Neural cell (in vitro differentiated cells): ENCODE results near the gene RAB3C. TPM values are rescaled to one million over a fixed set of nuclear protein-coding genes. Genes with fewer than 3 reads are reported as not detected.

Source experiments
- H2AFZ ChIP-seq: fragments of 200-600, 300-800 bp; sonication (generic), shearing (Covaris generic); 2 replicates; pipeline ENCODE4 v1.6.0; 2014; ENCODE audit warnings: low read depth, mild to moderate bottlenecking, antibody characterized with exemption, low read length, moderate library complexity
- H3F3A ChIP-seq: fragments of 200-600 bp; shearing (Covaris generic); 2 replicates; pipeline ENCODE4 v1.6.1; 2016; ENCODE audit warnings: mild to moderate bottlenecking, moderate library complexity, mixed read lengths, antibody characterized with exemption, low read length; ENCODE audit not compliant: insufficient read depth, poor library complexity, severe bottlenecking
- H3K27ac ChIP-seq: fragments of 200-600, 300-800 bp; sonication (generic), shearing (Covaris generic); 2 replicates; pipeline ENCODE4 v1.5.1; 2014; ENCODE audit warnings: mild to moderate bottlenecking, low read length, moderate library complexity
- H3K27me3 ChIP-seq: fragments of 300-800, 200-600 bp; sonication (generic), shearing (Covaris generic); 2 replicates; pipeline ENCODE4 v1.6.0; 2014; ENCODE audit warnings: mild to moderate bottlenecking, low read depth, low read length, moderate library complexity; ENCODE audit not compliant: insufficient read depth
- H3K36me3 ChIP-seq: fragments of 300-800, 200-600 bp; sonication (generic), shearing (Covaris generic); 2 replicates; pipeline ENCODE4 v1.5.1; 2014; ENCODE audit warnings: mild to moderate bottlenecking, antibody characterized with exemption, low read length, moderate library complexity; ENCODE audit not compliant: insufficient read depth
- H3K4me2 ChIP-seq: fragments of 300-800, 200-600 bp; sonication (generic), shearing (Covaris generic); 2 replicates; pipeline ENCODE4 v1.6.0; 2014; ENCODE audit warnings: mild to moderate bottlenecking, low read length
- H3K4me3 ChIP-seq: fragments of 300-800, 200-600 bp; sonication (generic), shearing (Covaris generic); 2 replicates; pipeline ENCODE4 v1.5.1; 2014; ENCODE audit warnings: mild to moderate bottlenecking, low read length, moderate library complexity
- H3K79me2 ChIP-seq: fragments of 200-600 bp; shearing (Covaris generic); replicated peaks from 2 replicates; pipeline ENCODE4 v1.6.0; 2014; ENCODE audit warnings: mild to moderate bottlenecking, low read length, moderate library complexity; ENCODE audit not compliant: insufficient read depth
- H3K9ac ChIP-seq: fragments of 300-800, 200-600 bp; sonication (generic), shearing (Covaris generic); 2 replicates; pipeline ENCODE4 v1.6.1; 2016; ENCODE audit warnings: mild to moderate bottlenecking, low read length, mixed read lengths
- H3K9me2 ChIP-seq: fragments of 200-600 bp; shearing (Covaris generic); 2 replicates; pipeline ENCODE4 v1.6.1; 2016; ENCODE audit warnings: mild to moderate bottlenecking, low read length, mixed read lengths; ENCODE audit not compliant: insufficient read depth
- H3K9me3 ChIP-seq: fragments of 200-600, 300-800 bp; sonication (generic), shearing (Covaris generic); 2 replicates; pipeline ENCODE4 v1.6.1; 2016; ENCODE audit warnings: mild to moderate bottlenecking, mixed run types, low read length, moderate library complexity, mixed read lengths
- H4K20me1 ChIP-seq: fragments of 200-600 bp; shearing (Covaris generic); 2 replicates; pipeline ENCODE4 v1.6.1; 2016; ENCODE audit warnings: mild to moderate bottlenecking, mixed run types; ENCODE audit not compliant: insufficient read depth
- EP300 ChIP-seq: fragments of 450-650 bp; conservative IDR thresholded peaks from 2 replicates; pipeline ENCODE4 v1.6.1; 2014; ENCODE audit warnings: antibody characterized with exemption, mild to moderate bottlenecking, moderate library complexity; ENCODE audit not compliant: poor library complexity, severe bottlenecking
- EZH2 ChIP-seq: fragments of 200-600, 300-800 bp; shearing (Covaris generic), sonication (generic); IDR thresholded peaks from 2 replicates; pipeline ENCODE4 v1.6.1; 2014; ENCODE audit warnings: antibody characterized with exemption, low read length, borderline replicate concordance, mild to moderate bottlenecking; ENCODE audit not compliant: insufficient read depth, poor library complexity, severe bottlenecking
- MXI1 ChIP-seq: fragments of 450-650 bp; conservative IDR thresholded peaks from 2 replicates; pipeline ENCODE4 v1.6.1; 2014; ENCODE audit warnings: antibody characterized with exemption, mild to moderate bottlenecking; ENCODE audit not compliant: poor library complexity, severe bottlenecking
- POLR2AphosphoS5 ChIP-seq: IDR thresholded peaks from 2 replicates; pipeline ENCODE4 v1.6.1; 2012
- RAD21 ChIP-seq: fragments of 450-650 bp; conservative IDR thresholded peaks from 2 replicates; pipeline ENCODE4 v1.6.1; 2014; ENCODE audit warnings: antibody characterized with exemption, mild to moderate bottlenecking, moderate library complexity
- SMC3 ChIP-seq: fragments of 450-650 bp; conservative IDR thresholded peaks from 2 replicates; pipeline ENCODE4 v1.6.1; 2014; ENCODE audit warnings: antibody characterized with exemption, mild to moderate bottlenecking, moderate library complexity; ENCODE audit not compliant: poor library complexity
- TAF1 ChIP-seq: IDR thresholded peaks from 2 replicates; pipeline ENCODE4 v1.6.1; 2012; ENCODE audit warnings: low read depth
- polyA plus RNA-seq: library from polyadenylated mRNA; depleted of rRNA; stranded (reverse); fragments of >200 nt; gene quantifications from 2 replicates; pipeline ENCODE4 v1.2.3, GENCODE V29; 2014
- TF ChIP-seq, protein P1 (sequence below): IDR thresholded peaks from 2 replicates; pipeline ENCODE4 v1.6.1; 2012; ENCODE audit warnings: borderline replicate concordance
- TF ChIP-seq, protein P2 (sequence below): fragments of 450-650 bp; IDR thresholded peaks from 2 replicates; pipeline ENCODE4 v1.5.1; 2014; ENCODE audit warnings: antibody characterized with exemption, mild to moderate bottlenecking, moderate library complexity; ENCODE audit not compliant: poor library complexity, severe bottlenecking

The RAB3C gene
- polyA plus RNA-seq, 1 donor from 2014 or later: 94.3 TPM

DNA sequence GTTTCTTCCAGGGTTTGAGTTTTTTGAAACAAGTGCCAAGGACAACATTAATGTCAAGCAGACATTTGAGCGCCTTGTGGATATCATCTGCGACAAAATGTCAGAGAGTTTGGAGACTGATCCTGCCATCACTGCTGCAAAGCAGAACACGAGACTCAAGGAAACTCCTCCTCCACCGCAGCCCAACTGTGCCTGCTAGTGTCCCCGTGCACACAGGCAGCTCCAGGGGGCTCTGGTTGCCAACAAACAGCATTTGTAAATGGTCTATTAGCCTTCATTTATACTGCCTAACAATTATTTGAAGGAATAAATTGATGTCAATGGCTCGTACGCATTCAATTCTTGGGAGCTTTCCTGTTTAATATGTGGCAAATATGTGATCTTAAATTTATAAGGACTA lies 268.3 kb downstream of the RAB3C start:
- no peaks in the 10 kb centered on the region for H4K20me1 ChIP-seq
- TF ChIP-seq EZH2 (no peak), RAD21 (no peak), MXI1 (no peak), SMC3 (no peak), POLR2AphosphoS5 (no peak), TAF1 (no peak), EP300 (no peak)
- TF ChIP-seq, protein P1, sequence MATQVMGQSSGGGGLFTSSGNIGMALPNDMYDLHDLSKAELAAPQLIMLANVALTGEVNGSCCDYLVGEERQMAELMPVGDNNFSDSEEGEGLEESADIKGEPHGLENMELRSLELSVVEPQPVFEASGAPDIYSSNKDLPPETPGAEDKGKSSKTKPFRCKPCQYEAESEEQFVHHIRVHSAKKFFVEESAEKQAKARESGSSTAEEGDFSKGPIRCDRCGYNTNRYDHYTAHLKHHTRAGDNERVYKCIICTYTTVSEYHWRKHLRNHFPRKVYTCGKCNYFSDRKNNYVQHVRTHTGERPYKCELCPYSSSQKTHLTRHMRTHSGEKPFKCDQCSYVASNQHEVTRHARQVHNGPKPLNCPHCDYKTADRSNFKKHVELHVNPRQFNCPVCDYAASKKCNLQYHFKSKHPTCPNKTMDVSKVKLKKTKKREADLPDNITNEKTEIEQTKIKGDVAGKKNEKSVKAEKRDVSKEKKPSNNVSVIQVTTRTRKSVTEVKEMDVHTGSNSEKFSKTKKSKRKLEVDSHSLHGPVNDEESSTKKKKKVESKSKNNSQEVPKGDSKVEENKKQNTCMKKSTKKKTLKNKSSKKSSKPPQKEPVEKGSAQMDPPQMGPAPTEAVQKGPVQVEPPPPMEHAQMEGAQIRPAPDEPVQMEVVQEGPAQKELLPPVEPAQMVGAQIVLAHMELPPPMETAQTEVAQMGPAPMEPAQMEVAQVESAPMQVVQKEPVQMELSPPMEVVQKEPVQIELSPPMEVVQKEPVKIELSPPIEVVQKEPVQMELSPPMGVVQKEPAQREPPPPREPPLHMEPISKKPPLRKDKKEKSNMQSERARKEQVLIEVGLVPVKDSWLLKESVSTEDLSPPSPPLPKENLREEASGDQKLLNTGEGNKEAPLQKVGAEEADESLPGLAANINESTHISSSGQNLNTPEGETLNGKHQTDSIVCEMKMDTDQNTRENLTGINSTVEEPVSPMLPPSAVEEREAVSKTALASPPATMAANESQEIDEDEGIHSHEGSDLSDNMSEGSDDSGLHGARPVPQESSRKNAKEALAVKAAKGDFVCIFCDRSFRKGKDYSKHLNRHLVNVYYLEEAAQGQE: no peak
- TF ChIP-seq, protein P2, sequence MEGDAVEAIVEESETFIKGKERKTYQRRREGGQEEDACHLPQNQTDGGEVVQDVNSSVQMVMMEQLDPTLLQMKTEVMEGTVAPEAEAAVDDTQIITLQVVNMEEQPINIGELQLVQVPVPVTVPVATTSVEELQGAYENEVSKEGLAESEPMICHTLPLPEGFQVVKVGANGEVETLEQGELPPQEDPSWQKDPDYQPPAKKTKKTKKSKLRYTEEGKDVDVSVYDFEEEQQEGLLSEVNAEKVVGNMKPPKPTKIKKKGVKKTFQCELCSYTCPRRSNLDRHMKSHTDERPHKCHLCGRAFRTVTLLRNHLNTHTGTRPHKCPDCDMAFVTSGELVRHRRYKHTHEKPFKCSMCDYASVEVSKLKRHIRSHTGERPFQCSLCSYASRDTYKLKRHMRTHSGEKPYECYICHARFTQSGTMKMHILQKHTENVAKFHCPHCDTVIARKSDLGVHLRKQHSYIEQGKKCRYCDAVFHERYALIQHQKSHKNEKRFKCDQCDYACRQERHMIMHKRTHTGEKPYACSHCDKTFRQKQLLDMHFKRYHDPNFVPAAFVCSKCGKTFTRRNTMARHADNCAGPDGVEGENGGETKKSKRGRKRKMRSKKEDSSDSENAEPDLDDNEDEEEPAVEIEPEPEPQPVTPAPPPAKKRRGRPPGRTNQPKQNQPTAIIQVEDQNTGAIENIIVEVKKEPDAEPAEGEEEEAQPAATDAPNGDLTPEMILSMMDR: no peak
- H3K27ac ChIP-seq: peak overlapping the region; percentile 80
- H3F3A ChIP-seq: peaks cover 3% of the 10 kb centered on the region
- no peaks in the 10 kb centered on the region for H3K9me3 ChIP-seq
- no peak overlapping the region for H3K9ac ChIP-seq
- H3K27me3 ChIP-seq: no peaks in the 10 kb centered on the region
- H3K9me2 ChIP-seq: no peaks in the 10 kb centered on the region
- H2AFZ ChIP-seq: no peak overlapping the region
- H3K36me3 ChIP-seq: no peaks in the 10 kb centered on the region
- H3K79me2 ChIP-seq: no peaks in the 10 kb centered on the region
- H3K4me3 ChIP-seq: no peak overlapping the region
- H3K4me2 ChIP-seq: no peak overlapping the region

DNA sequence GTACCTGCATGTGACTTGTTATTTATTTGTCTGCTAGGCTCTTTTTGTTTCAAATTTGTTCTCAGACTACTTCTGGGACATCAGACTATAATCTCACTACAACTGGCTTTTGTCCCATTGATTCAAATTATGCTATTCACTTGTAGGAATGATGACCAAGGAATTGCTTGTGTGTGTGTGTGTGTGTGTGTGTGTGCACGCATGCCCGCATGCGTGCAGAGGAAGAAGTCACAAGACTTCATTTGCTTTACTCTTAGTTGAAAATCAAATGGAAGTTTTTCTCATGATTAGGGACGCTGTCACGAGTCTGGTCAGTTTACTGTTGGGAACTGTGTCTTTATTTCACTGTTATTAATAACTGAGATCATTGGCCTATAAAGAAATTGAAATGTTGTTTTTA lies 268.7 kb downstream of the RAB3C start:
- Histone ChIP-seq H3K27ac (no peak overlapping the region), H3K4me2 (no peak overlapping the region), H3K9me3 (no peaks in the 10 kb centered on the region), H3K9me2 (no peaks in the 10 kb centered on the region), H3K4me3 (no peak overlapping the region), H4K20me1 (no peaks in the 10 kb centered on the region), H2AFZ (no peak overlapping the region), H3K27me3 (no peaks in the 10 kb centered on the region), H3K9ac (no peak overlapping the region), H3K79me2 (no peaks in the 10 kb centered on the region), H3F3A (peaks cover 3% of the 10 kb centered on the region), H3K36me3 (no peaks in the 10 kb centered on the region)
- TF ChIP-seq TAF1 (no peak), EZH2 (no peak), SMC3 (no peak), RAD21 (no peak), MXI1 (no peak), EP300 (no peak), POLR2AphosphoS5 (no peak)
- TF ChIP-seq, protein P2: no peak
- TF ChIP-seq, protein P1: no peak
